Activated CD4-positive, alpha-beta T cell treated with anti-CD3 and anti-CD28 coated beads, Interleukin-10, Interleukin-2, amounts not matched to agents 100 ng/mL and 50 ng/mL, durations not matched to agents 16 hours and 8 hours (primary cell): ENCODE results near the gene TTF2.
A peak's percentile ranks its signal among the peaks of the same experiment; 100 is the strongest.

Source experiments
- DNase-seq: peaks from one replicate; pipeline ENCODE4 v3.0.0-alpha.2; 2020

Gene TTF2

DNA sequence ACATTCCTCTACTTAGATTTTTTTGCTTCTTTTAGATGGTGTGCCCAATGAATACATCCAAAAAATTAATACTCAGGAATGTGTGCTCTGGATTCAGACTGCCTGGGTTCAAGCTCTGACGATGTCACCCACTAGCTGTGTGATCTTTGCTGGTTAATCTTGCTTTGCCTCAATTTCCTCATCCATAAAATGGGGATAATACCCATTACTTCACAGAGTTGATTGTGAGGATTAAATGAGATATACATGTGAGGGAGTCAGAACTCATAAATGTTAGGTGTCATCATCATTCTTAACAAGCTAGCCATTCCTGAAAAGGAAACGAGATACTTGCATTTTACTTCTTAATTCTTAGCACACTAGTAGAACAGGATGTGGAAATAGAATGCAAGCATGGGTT lies 12.9 kb upstream of the TTF2 start:
- no peak for DNase-seq

DNA sequence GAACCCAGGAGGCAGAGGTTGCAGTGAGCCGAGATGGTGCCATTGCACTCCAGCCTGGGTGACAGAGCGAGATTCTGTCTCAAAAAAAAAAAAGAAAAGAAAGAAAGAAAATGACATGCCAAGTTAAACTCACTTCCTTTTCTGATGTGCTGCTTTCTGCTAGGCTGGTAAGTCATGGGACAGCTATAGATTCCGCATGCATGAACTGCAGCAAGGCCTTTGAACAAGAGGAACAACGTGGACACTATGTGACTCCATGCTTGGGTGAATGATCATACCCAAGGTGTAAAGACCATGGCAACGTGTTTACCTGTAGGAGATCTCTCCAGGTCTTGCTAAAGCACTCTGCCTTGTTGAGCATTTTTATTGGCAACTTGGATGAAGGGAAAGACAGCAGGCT lies 10.3 kb upstream of the TTF2 start:
- no peak for DNase-seq

- DNase-seq: peak; percentile 65
Observed at GRCh38 chr1:117051224-117052064, 8.7 kb upstream of the TTF2 start.

- no peak for DNase-seq
Observed at GRCh38 chr1:117054068-117054467, 6.1 kb upstream of the TTF2 start.

DNA sequence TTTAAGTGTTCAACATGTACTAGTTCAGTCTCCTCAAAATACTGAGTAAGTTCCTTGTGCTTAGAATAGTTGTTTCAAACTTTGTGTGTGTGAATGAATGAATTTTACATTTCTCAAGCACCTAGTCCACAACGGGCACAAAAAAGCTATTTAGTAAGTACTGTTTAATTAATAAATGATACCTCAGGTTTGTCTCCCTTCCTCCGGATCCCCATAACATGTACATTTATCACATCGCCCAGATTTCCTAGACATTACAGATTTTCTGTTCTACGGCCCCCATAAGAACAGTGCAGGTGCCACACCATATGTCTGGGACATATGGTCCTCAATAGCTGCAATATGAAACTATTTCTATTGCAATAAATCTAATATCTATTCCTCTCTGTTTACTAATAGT lies 1.3 kb upstream of the TTF2 start:
- no peak for DNase-seq

- peak; percentile 86 for DNase-seq
Observed at GRCh38 chr1:117059334-117059677, 820 bp upstream of the TTF2 start.

DNA sequence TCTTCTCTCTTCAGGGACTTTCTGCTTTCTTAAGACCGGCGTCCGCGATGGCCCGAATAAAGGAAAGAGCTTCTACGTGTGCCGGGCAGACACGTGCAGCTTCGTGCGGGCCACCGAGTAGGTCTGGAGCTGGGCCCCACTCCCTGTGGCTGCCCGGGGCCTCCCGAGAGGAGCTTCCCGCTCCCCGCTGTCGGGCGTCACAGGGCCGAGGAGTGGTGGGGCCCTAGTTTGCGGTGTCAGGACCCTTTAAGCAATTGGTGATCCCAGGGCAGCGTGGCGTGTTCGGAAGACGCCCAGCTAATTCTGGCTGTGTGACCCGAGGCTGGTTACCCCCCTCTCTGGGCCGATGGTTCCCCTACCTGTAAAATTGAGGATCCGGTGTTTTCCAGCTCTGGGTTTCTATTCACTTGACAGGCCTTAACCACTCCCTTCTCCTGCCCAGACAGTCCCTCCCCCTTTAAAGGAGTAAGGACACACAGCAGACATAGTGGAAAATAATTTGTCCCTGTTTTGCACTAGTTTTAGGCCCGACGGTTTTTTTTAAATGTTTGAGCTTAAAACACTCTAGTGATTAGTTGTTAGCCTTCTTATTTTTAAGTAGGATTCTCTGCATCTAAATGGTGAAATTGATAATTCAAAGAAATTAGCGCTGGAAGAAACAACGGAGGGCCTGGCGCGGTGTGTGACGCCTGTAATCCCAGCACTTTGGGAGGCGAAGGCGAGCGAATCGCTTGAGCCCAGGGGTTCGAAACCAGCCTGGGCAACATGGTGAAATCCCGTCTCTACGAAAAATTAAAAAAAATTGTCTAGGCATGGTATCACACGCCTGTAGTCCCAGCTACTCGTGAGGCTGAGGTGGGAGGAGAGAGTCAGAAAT lies 553 bp downstream of the TTF2 start:
- peak; percentile 66 for DNase-seq

- DNase-seq: peak; percentile 84
Observed at GRCh38 chr1:117061986-117062415, 1.9 kb downstream of the TTF2 start.

GRCh38 chr1:117066367-117066766 lies 6.2 kb downstream of the TTF2 start:
- DNase-seq: no peak

GRCh38 chr1:117067533-117068370 lies 7.6 kb downstream of the TTF2 start:
- DNase-seq: peak; percentile 53

GRCh38 chr1:117068580-117068979 lies 8.5 kb downstream of the TTF2 start:
- no peak for DNase-seq

- peak; percentile 17 for DNase-seq
Observed at GRCh38 chr1:117069220-117069844, 9.2 kb downstream of the TTF2 start.

GRCh38 chr1:117070124-117070523 lies 10.0 kb downstream of the TTF2 start:
- DNase-seq: peak; percentile 72

GRCh38 chr1:117076648-117077047 lies 16.5 kb downstream of the TTF2 start:
- no peak for DNase-seq

DNA sequence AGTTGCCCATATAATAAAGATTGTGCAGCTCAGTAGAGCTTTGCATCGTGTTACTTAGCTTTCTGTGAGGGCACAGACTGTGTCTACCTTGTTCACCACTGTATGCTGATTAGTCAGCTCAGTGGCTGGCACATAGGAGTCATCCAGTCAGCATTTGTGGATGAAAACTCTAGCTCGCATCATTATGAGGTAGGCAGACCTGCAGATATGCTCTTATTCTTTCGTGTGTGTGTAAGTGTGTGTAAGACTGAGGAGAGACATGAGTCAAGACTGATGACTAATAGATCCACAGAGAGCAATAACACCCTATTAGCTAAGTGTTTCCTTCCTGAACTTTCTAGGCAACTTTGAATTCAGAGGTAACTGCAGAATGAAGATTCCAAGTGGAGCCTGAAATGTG lies 17.1 kb downstream of the TTF2 start:
- peak; percentile 83 for DNase-seq

- DNase-seq: no peak
Observed at GRCh38 chr1:117079737-117080136, 19.6 kb downstream of the TTF2 start.

DNA sequence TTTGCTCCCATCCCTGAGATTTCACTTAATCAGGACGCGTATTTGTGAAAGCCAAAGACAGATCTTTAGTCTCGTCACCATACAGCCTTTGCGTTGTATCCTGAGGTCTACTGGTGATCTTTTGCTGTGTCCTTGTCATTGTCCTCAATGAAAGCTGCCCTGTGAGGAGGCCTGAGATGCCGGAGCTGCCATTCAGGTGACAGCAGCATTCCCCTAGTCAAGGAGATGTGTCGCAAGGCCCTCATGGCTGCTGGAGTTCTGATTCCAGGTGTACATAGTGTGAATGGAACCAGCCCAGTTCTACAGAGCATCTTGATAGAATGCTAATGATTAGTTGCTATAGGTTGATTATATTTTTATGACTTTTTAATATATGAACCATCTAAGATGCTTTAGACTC lies 24.1 kb downstream of the TTF2 start:
- no peak for DNase-seq

DNA sequence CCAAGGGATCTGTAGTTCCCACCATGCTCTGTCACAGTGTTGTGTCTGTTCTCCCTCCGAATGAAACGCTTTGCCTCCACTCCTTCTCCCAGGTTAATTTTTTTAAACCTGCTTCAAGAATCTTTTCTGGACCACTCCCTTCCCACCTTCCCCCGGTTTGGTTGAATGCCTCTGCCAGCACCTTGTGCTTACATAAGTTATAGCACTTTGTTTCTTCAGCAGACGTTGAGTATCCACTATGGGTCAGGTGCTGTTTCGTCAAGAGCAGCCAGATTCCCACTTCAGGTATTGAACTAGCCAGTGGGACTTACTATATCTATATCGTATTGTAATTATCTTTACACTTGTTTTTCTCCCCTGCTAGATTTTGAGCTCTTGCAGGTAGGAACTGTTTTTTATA lies 27.6 kb downstream of the TTF2 start:
- DNase-seq: no peak

- no peak for DNase-seq
Observed at GRCh38 chr1:117089996-117090395, 29.9 kb downstream of the TTF2 start.

GRCh38 chr1:117092594-117092993 lies 32.5 kb downstream of the TTF2 start:
- DNase-seq: no peak

DNA sequence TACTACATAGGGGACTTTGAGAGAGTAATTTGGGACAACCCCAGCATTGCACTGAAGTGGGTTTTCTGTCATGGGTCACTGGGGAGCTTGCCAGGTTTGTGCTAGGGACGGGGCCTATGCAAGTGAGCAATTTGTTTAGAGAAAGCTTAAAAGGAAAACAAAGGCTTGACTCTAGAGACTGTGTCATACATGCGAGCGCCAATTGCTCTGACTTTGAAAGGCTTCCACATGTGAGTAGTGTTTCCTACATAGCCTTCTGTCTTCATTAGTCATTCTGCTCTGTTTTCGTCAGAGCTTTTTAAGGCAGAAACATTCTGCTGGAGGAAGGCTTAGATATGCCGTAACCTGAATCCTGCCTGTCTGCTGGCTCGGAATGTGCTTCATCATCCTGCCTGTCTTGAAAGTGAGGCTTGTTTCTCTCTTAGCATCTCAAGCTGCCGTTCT lies 33.0 kb downstream of the TTF2 start:
- DNase-seq: no peak

DNA sequence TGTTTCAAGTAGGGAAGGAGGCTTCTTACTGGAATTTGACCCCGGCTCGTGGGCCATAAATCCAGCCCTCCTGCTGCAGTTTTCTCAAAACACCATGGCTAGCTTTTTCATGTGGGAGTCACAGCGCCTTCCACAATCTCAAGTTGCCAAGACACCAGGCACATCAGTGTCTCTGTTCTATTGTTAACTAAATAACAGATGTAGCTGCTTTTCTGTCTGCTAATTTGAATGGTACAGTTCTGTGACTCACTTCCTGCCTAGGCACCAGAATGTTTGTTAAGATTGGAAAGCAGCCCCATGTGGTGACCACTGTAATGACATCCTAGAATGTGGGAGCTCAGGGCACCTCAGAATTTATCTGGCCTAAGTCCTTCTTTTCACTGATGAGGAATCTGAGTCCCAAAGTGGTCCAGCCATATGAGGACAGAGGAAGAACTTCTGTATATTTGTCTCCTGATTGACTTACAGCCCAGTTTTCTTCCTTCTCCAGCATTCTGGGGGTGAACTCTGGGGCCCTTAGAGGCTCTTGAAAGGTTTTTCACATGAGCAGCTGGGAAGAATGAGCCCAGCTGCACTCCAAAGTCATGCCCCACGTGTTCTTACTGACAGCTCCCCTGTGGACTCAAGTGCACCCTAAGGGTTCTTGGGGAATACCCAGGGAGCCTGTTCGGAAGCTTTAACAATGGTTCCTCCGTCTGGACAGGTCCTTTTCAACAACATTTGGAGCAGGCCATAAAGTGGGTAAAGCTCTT lies 33.9 kb downstream of the TTF2 start:
- peak; percentile 68 for DNase-seq
